Measurements from ENCODE around the gene LGSN.
"Not testable (repeated sequence)": the region's sequence is repeated elsewhere in the genome, so short reads cannot be mapped to it uniquely, and the experiment has no call there.

LGSN gene

GRCh38 chr6:63290492-63291058, 29.2 kb downstream of the LGSN start:
- no peak for TF ChIP-seq CTCF (IDR thresholded peaks at IDR 0.05; ENCODE audit: insufficient read depth, low read length, missing control alignments)
- CTCF ChIA-PET, result interaction anchor here (1.4 kb wide), 1 partner anchor 19 kb away, joined by 3 read pairs; no protein-coding TSS in a partner anchor
- POLR2A ChIA-PET, result no interaction called here
- no peak overlapping the region for H3K4me3 ChIP-seq (ENCODE audit: low read depth, low read length)
- no peak for DNase-seq (ENCODE audit: low read depth, low spot score)

- H3K4me3 ChIP-seq (ENCODE audit: low read depth, low read length), result no peak overlapping the region
- ChIA-PET CTCF (interaction anchor here (1.4 kb wide), 1 partner anchor 17 kb away, joined by 3 read pairs; no protein-coding TSS in a partner anchor), POLR2A (no interaction called here)
- DNase-seq (ENCODE audit: low read depth, low spot score), result no peak
- no peak for TF ChIP-seq CTCF (IDR thresholded peaks at IDR 0.05; ENCODE audit: insufficient read depth, low read length, missing control alignments)
Measured at GRCh38 chr6:63289269-63289872, 30.4 kb downstream of the LGSN start.

GRCh38 chr6:63280639-63281180, 39.1 kb downstream of the LGSN start:
- TF ChIP-seq CTCF (IDR thresholded peaks at IDR 0.05; ENCODE audit: insufficient read depth, low read length, missing control alignments), result no peak
- ChIA-PET CTCF (no interaction called here), POLR2A (no interaction called here)
- H3K4me3 ChIP-seq (ENCODE audit: low read depth, low read length), result no peak overlapping the region
- DNase-seq (ENCODE audit: low read depth, low spot score), result no peak

- H3K4me3 ChIP-seq (ENCODE audit: low read depth, low read length), result no peak overlapping the region
- ChIA-PET POLR2A (no interaction called here), CTCF (interaction anchor here (1.2 kb wide), 1 partner anchor 26 kb away, joined by 3 read pairs; no protein-coding TSS in a partner anchor)
- no peak for DNase-seq (ENCODE audit: low read depth, low spot score)
- no peak for TF ChIP-seq CTCF (IDR thresholded peaks at IDR 0.05; ENCODE audit: insufficient read depth, low read length, missing control alignments)
Measured at GRCh38 chr6:63278916-63279315, 40.9 kb downstream of the LGSN start.

GRCh38 chr6:63275953-63276352, 43.8 kb downstream of the LGSN start:
- POLR2A ChIA-PET, result no interaction called here
- H3K4me3 ChIP-seq (ENCODE audit: low read depth, low read length), result no peak overlapping the region
- no peak for DNase-seq (ENCODE audit: low read depth, low spot score)
- no peak for TF ChIP-seq CTCF (IDR thresholded peaks at IDR 0.05; ENCODE audit: insufficient read depth, low read length, missing control alignments)
- CTCF ChIA-PET, result no interaction called here

- CTCF ChIA-PET; H3K4me3 ChIP-seq (ENCODE audit: low read depth, low read length); POLR2A ChIA-PET; DNase-seq (ENCODE audit: low read depth, low spot score): not testable (repeated sequence)
Measured at GRCh38 chr6:63274795-63275430, 44.9 kb downstream of the LGSN start.
